GM15510 (cell line): ENCODE results near the gene HES3.

Source experiments
- POLR2A ChIP-seq: IDR thresholded peaks from 3 replicates; pipeline ENCODE4 v1.6.1; 2011; ENCODE audit warnings: borderline replicate concordance; ENCODE audit not compliant: insufficient read length; ENCODE audit errors: extremely low read depth

Gene HES3

GRCh38 chr1:6273380-6273891 is 29.5 kb downstream of the HES3 start:
- TF ChIP-seq POLR2A = no peak

GRCh38 chr1:6274102-6274501 is 30.1 kb downstream of the HES3 start:
- no peak for TF ChIP-seq POLR2A

GRCh38 chr1:6274622-6275139 is 30.7 kb downstream of the HES3 start:
- no peak for TF ChIP-seq POLR2A

- TF ChIP-seq POLR2A = no peak
Observed at GRCh38 chr1:6275826-6276782, 32.1 kb downstream of the HES3 start.

GRCh38 chr1:6276811-6277555 is 33.0 kb downstream of the HES3 start:
- TF ChIP-seq POLR2A = no peak

GRCh38 chr1:6278263-6278662 is 34.3 kb downstream of the HES3 start:
- TF ChIP-seq POLR2A = no peak

GRCh38 chr1:6279066-6279465 is 35.1 kb downstream of the HES3 start:
- TF ChIP-seq POLR2A = no peak

- no peak for TF ChIP-seq POLR2A
Observed at GRCh38 chr1:6279613-6280383, 35.8 kb downstream of the HES3 start.

GRCh38 chr1:6280761-6281451 is 36.9 kb downstream of the HES3 start:
- TF ChIP-seq POLR2A = no peak

GRCh38 chr1:6281511-6282402 is 37.8 kb downstream of the HES3 start:
- no peak for TF ChIP-seq POLR2A

- TF ChIP-seq POLR2A = no peak
Observed at GRCh38 chr1:6282577-6283270, 38.7 kb downstream of the HES3 start.

GRCh38 chr1:6285336-6285735 is 41.4 kb downstream of the HES3 start:
- TF ChIP-seq POLR2A = no peak
